Measurements from ENCODE around the gene TMOD2.

TMOD2 gene

GRCh38 chr15:51736069-51736468 lies 15.3 kb upstream of the TMOD2 start:
- DNase-seq (ENCODE audit: low spot score) = no peak

DNA sequence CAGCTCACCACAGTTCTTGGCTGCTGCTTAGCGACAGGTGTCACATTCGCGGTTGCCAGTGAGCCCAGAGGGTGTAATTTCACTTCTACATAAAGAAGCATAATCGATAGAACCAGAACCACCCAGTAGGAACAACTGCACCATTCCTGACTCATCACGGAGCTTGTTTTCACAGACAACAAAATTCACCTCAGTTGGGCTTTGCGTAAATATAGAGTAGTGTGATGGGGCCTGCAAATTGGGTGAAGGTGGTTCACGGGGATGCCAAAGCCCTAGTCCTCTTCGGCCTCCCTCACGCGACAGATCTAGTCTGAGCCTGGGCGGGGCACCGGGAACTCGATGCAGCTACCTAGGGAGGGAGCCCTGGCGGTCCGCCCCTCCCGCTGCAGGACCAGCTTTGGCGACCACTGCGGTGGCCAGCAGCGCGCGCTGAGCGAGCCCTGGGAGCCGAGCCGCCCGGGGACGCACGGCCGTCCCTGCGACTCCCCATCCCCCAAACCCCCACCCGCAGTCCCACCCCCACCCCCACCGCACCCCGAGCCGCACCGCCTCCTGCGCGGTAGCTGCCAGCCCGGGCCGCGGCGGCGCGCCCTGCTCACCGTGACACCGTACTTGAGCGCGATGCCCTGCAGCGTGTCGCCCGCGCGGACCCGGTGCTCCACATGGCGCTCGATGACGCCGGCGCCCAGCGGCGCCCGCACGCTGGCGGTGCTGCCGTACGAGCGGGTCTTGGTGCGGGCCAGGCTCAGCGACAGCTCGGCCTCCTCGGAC lies 14.5 kb upstream of the TMOD2 start:
- DNase-seq (ENCODE audit: low spot score) = no peak

GRCh38 chr15:51737522-51738305 lies 13.7 kb upstream of the TMOD2 start, which contains the start of gene LYSMD2:
Gene LYSMD2 (minus strand): TSS chr15:51737655. CDS start chr15:51737622, 33 bp downstream.
- peak; percentile 70 for DNase-seq (ENCODE audit: low spot score)

- no peak for DNase-seq (ENCODE audit: low spot score)
Observed at GRCh38 chr15:51738553-51738952, 12.8 kb upstream of the TMOD2 start.

GRCh38 chr15:51739061-51739712 lies 12.2 kb upstream of the TMOD2 start:
- DNase-seq (ENCODE audit: low spot score) = no peak

DNA sequence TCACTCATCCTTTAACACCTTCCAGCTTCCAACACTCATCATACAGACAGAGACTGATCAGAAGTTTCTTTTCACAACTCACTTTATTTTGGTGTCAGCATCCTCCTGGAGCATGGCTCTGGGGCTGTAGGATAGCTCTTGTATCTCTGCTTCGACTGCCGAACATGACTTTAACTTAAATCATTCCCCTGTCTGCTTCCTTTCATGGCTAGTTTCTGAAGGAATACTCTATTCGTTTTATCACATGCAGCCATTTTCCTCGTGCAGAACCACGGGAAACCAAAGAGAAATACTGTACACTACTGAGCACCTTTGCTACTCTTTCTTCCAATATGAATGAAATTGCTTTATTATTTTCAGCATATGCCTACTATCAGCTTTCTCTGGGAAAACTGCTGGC lies 2.1 kb upstream of the TMOD2 start:
- no peak for DNase-seq (ENCODE audit: low spot score)

- no peak for DNase-seq (ENCODE audit: low spot score)
Observed at GRCh38 chr15:51750186-51750585, 1.2 kb upstream of the TMOD2 start.

DNA sequence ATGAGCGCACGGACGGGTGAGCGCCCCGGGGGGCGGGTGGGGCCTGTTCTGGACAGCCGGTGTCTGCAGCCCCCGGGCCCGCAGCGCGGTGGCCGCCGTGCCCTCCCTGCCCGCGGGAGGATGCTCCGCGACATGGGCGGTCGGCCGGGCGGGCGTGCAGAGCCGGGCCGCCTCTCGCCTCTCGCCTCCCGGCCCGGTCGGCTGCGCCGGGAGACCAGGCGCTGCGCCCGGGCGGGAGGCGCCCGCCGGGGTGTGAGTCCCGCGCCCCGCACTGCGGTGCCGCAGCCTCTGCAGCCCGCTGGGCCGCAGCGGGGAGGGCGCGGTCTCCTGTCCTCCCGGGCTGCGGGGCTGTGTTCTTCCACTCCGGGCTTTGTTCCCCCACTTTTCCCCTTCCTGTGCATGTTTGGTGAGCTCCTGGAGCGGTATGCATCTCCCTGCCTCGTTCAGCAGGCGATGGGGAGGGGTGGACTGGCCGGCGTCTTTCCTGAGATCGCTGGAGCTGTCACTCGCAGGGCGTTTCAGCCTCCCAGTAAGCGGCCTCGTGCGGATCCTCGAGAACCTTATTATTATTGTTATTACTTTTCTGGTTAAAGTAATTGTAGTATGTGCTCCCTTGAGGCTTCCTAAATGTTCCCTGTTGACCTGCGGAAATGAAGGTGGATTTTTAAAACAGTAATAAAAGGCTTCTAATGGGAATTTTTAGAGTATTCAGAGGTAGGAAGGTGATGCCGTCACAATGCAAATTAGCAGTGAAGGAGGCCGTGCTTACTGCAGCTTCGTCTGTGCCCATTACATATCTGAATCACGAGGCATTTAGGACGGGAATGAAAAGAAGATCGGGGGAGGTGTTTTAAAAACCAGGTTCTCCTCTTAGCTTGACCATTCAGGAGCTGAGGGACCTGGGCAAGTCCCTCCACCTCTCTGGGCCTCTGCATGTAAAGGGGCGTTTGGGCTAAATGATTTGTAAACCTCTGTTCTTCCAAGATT lies 593 bp downstream of the TMOD2 start:
- DNase-seq (ENCODE audit: low spot score) = peak; percentile 46

DNA sequence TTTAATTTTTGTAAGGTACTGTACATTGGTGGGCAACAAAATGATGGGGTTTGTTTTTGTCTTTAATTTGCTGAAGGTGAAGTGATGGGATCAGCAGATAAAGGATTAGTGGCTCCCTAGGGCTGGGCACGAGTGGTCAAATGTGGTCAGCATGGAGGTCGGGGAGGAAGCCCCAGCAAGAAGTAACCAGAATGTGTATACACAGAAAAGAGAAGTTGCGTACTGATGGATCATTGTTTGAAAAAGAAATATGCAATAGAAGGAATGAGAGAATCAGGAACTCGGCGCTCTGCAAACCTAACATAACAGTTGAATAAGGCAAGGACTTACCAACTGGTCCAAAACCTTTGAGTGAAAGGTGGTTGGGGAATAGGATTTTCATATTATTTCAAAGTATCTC lies 1.5 kb downstream of the TMOD2 start:
- no peak for DNase-seq (ENCODE audit: low spot score)

- no peak for DNase-seq (ENCODE audit: low spot score)
Observed at GRCh38 chr15:51754267-51754666, 2.9 kb downstream of the TMOD2 start.

GRCh38 chr15:51755790-51756189 lies 4.4 kb downstream of the TMOD2 start:
- DNase-seq (ENCODE audit: low spot score) = no peak

- DNase-seq (ENCODE audit: low spot score) = no peak
Observed at GRCh38 chr15:51756482-51756881, 5.1 kb downstream of the TMOD2 start.

DNA sequence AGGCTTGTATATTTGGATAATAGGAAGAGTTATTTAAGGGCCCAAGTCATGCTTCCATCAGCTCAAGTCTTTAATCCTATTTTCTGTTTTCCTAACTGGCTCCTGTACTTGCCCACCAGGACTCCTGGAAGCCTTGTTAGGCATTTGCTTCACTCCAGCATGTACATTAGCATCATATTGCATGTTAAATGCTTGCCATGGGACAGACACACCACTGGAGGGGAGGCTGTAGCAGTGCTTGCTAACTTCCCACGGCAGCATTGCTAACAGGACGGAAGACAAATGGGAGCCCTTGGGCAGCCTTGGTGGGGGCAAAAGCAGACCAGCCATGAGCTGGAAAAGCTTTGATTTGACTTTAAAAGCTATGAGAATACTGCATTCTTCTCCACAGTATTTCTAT lies 6.1 kb downstream of the TMOD2 start:
- no peak for DNase-seq (ENCODE audit: low spot score)

DNA sequence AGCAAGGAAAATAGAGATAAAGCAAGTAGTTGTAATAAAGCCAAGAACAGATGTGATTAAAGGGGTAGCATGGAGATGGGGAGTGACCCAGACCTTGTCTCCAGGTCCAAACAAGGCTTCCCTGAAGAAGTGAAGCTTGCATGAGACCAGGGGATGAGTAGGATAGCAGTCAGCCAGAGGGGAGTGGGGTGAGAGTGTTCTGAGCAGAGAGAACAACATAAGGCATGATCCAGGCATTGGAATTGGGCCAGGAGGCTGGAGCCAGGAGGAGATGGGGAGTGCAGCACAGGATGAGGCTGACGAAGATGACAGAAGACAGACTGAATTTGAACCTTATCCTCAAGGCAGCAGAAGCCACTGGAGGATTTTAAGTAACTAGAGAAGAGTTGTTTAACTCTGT lies 7.2 kb downstream of the TMOD2 start:
- DNase-seq (ENCODE audit: low spot score) = peak; percentile 81

DNA sequence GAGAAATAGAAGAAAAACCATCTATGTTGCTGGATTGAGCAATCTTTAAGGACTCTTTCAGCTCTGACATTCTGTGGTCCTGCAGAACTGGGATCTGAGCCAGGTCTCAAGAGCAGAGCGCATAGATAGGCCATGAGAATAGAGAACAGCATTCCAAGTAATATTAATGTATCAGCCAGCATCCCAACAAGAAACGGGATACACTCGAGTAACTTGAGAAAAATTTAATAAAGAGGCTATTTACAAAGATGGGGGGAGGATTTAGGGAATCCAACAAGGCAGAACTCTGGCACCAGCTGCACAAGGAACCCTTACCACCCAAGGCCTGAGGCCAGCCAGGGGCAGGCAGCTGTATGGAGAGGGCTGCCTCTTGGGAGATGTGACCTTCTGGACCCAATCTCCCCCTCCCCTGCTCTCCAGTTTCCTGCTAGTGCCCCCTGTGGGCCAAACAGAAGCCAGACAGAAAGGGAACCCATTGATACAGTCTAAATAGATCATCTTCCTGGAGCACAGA lies 8.2 kb downstream of the TMOD2 start:
- peak; percentile 53 for DNase-seq (ENCODE audit: low spot score)

GRCh38 chr15:51760805-51761204 lies 9.4 kb downstream of the TMOD2 start:
- no peak for DNase-seq (ENCODE audit: low spot score)

DNA sequence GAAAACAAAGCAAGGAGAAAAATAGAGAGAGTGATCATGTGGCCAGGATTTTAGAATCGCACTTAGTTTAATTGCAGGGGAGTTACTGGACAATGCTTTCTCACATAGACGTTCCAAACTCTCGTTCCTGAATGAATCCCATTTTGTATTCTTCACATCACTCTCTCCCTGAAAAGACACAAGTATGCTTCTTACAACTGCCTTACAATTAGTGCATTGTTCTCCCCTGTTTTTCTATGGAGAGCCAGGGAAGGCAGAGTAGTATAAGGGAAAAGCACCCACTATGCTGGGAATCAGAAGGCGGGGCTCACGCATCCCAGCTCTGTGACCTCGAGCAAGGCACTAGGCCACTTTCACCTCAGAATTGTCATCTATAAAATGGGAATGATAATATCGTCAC lies 14.4 kb downstream of the TMOD2 start:
- peak; percentile 98 for DNase-seq (ENCODE audit: low spot score)

GRCh38 chr15:51766341-51766740 lies 14.9 kb downstream of the TMOD2 start:
- DNase-seq (ENCODE audit: low spot score) = no peak

GRCh38 chr15:51768018-51768417 lies 16.6 kb downstream of the TMOD2 start:
- no peak for DNase-seq (ENCODE audit: low spot score)

GRCh38 chr15:51770902-51771301 lies 19.5 kb downstream of the TMOD2 start:
- DNase-seq (ENCODE audit: low spot score) = no peak

GRCh38 chr15:51771773-51772172 lies 20.4 kb downstream of the TMOD2 start:
- DNase-seq (ENCODE audit: low spot score) = no peak
